ENCODE data around the gene AQP5. TPM values are rescaled to one million over a fixed set of nuclear protein-coding genes. Genes with fewer than 3 reads are reported as not detected.

The AQP5 gene
- total and polyA plus RNA-seq, 2 donors from 2014 or later: 0.91 to 0.99 TPM

DNA sequence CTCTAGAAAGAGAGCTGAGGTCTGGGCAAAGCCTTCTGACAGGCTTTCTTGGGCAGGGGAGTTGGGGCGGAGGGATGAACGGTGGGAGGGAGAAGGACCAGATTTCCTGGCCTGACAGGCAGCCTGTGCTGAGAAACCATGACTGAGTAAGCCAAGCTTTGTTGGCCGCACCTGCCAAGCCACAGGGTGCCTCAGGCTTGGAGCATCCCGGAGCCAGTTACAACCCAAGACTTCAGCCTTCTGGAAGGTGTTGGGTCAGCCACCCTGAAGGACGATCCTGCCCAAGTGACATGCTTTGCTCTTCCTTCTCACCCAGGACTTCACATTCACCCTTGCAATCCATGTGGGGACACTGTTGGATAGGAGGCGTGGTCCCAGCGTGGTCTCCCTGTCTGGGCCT lies 32.1 kb upstream of the AQP5 start:
- H3K4me3 ChIP-seq (ENCODE audit: low read length in 3 of 3): no peak overlapping the region
- H3K9me3 ChIP-seq (ENCODE audit: control insufficient read depth in 2 of 3, insufficient read depth in 1 of 3, low read length in 3 of 3): no peaks in the 10 kb centered on the region
- intact Hi-C loops (cut with DNase I): no loop called here
- no peak overlapping the region for H3K9ac ChIP-seq (ENCODE audit: low read length in 3 of 3)
- no peak for FAIRE-seq
- DNase-seq: no peak
- H3K36me3 ChIP-seq (ENCODE audit: control insufficient read depth in 2 of 3, insufficient read depth in 3 of 3, low read length in 3 of 3): no peaks in the 10 kb centered on the region
- H3K4me1 ChIP-seq (ENCODE audit: control insufficient read depth in 2 of 3, insufficient read depth in 2 of 3, low read depth in 1 of 3, low read length in 3 of 3): peaks cover 0 to 2% (median 0%) of the 10 kb centered on the region in 3 donors
- H3K27ac ChIP-seq (ENCODE audit: low read depth in 2 of 2, low read length in 2 of 2): no peak overlapping the region
- H3K27me3 ChIP-seq (ENCODE audit: control insufficient read depth, insufficient read depth, low read length): no peaks in the 10 kb centered on the region
- TF ChIP-seq, protein P1, sequence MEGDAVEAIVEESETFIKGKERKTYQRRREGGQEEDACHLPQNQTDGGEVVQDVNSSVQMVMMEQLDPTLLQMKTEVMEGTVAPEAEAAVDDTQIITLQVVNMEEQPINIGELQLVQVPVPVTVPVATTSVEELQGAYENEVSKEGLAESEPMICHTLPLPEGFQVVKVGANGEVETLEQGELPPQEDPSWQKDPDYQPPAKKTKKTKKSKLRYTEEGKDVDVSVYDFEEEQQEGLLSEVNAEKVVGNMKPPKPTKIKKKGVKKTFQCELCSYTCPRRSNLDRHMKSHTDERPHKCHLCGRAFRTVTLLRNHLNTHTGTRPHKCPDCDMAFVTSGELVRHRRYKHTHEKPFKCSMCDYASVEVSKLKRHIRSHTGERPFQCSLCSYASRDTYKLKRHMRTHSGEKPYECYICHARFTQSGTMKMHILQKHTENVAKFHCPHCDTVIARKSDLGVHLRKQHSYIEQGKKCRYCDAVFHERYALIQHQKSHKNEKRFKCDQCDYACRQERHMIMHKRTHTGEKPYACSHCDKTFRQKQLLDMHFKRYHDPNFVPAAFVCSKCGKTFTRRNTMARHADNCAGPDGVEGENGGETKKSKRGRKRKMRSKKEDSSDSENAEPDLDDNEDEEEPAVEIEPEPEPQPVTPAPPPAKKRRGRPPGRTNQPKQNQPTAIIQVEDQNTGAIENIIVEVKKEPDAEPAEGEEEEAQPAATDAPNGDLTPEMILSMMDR (IDR thresholded peaks at IDR 0.05; ENCODE audit: borderline replicate concordance, extremely low read depth, insufficient read depth): no peak

DNA sequence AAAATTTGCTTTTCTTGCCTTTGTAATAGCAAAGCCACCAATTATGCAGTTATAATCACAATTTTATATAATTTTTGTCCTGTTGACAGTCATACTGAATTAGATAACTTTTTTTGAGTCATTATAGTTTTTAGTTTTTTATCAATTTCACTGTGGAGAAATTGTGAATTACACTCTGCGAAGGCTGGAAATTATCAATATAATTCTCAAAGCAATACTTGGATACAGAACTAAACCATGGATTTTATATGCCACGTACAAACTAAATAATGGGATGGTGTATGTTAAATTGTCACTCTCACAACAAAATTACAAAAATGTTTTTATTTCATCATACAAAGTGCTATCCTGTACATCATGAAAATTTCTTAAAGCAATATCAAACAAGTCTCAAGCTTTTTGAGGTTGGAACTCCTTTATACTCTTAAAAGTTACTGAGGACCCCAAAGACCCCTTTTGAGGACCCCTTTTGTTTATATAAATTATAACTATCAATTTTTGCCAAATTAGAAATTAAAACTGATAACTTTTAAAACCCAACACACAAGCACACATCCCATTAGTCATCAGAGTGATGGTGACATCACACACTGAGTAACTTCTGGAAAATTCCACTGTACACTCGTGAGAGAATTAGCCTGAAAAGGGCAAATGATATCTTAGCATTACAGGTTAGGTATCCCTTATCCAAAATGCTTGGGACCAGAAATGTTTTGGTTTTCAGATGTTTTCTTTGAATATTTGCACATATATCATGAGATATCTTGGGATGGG lies 31.0 kb upstream of the AQP5 start:
- Histone ChIP-seq H3K27me3 (ENCODE audit: control insufficient read depth, insufficient read depth, low read length) (no peaks in the 10 kb centered on the region), H3K27ac (ENCODE audit: low read depth in 2 of 2, low read length in 2 of 2) (no peak overlapping the region), H3K36me3 (ENCODE audit: control insufficient read depth in 2 of 3, insufficient read depth in 3 of 3, low read length in 3 of 3) (no peaks in the 10 kb centered on the region), H3K4me3 (ENCODE audit: low read length in 3 of 3) (no peak overlapping the region), H3K9ac (ENCODE audit: low read length in 3 of 3) (no peak overlapping the region), H3K4me1 (ENCODE audit: control insufficient read depth in 2 of 3, insufficient read depth in 2 of 3, low read depth in 1 of 3, low read length in 3 of 3) (peaks cover 0 to 2% (median 0%) of the 10 kb centered on the region in 3 donors), H3K9me3 (ENCODE audit: control insufficient read depth in 2 of 3, insufficient read depth in 1 of 3, low read length in 3 of 3) (no peaks in the 10 kb centered on the region)
- TF ChIP-seq, protein P1 (IDR thresholded peaks at IDR 0.05; ENCODE audit: borderline replicate concordance, extremely low read depth, insufficient read depth): no peak
- no peak for DNase-seq
- intact Hi-C loops (cut with DNase I): no loop called here
- no peak for FAIRE-seq

DNA sequence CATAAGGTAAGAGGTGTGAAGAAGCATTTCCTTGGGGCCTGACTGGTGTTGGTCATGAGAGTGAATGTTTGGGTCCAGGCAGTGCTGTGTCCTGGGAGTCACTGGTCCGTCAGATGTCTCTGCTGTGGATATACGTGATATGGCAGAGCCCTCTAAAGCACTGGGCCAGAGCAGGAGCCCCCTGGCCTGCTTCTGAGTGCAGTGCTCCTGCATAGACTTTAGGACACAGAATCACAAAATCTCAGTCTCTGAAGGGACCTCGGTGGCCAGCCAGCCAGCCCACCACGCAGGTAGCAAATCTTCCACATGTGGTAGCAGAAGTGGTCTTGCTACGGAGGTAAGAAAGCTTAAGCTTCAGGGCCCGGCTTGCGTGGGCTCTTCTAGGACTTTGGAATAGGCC lies 29.6 kb upstream of the AQP5 start:
- no peak overlapping the region for H3K27ac ChIP-seq (ENCODE audit: low read depth in 2 of 2, low read length in 2 of 2)
- intact Hi-C loops (cut with DNase I): no loop called here
- no peak for FAIRE-seq

More for the DNA sequence above, 29.6 kb upstream of the AQP5 start:
- Histone ChIP-seq H3K36me3 (ENCODE audit: control insufficient read depth in 2 of 3, insufficient read depth in 3 of 3, low read length in 3 of 3) (no peaks in the 10 kb centered on the region), H3K27me3 (ENCODE audit: control insufficient read depth, insufficient read depth, low read length) (no peaks in the 10 kb centered on the region), H3K9me3 (ENCODE audit: control insufficient read depth in 2 of 3, insufficient read depth in 1 of 3, low read length in 3 of 3) (no peaks in the 10 kb centered on the region), H3K9ac (ENCODE audit: low read length in 3 of 3) (no peak overlapping the region), H3K4me3 (ENCODE audit: low read length in 3 of 3) (no peak overlapping the region), H3K4me1 (ENCODE audit: control insufficient read depth in 2 of 3, insufficient read depth in 2 of 3, low read depth in 1 of 3, low read length in 3 of 3) (peaks cover 0 to 2% (median 0%) of the 10 kb centered on the region in 3 donors)
- TF ChIP-seq, protein P1 (IDR thresholded peaks at IDR 0.05; ENCODE audit: borderline replicate concordance, extremely low read depth, insufficient read depth): no peak
- DNase-seq: no peak
